Measurements from ENCODE around the gene FRMPD2.
"Not testable (repeated sequence)": the region's sequence is repeated elsewhere in the genome, so short reads cannot be mapped to it uniquely, and the experiment has no call there.

FRMPD2 gene

GRCh38 chr10:48251525-48252353 is 22.8 kb downstream of the FRMPD2 start:
- DNase-seq = peak; percentile 18

GRCh38 chr10:48251152-48251524 is 23.4 kb downstream of the FRMPD2 start:
- DNase-seq = no peak

GRCh38 chr10:48249763-48250351 is 24.6 kb downstream of the FRMPD2 start:
- no peak for DNase-seq

GRCh38 chr10:48249004-48249762 is 25.3 kb downstream of the FRMPD2 start:
- no peak for DNase-seq

GRCh38 chr10:48248462-48248861 is 26.0 kb downstream of the FRMPD2 start:
- DNase-seq = no peak

- no peak for DNase-seq
Observed at GRCh38 chr10:48247680-48248079, 26.8 kb downstream of the FRMPD2 start.

- DNase-seq = no peak
Observed at GRCh38 chr10:48246501-48246900, 28.0 kb downstream of the FRMPD2 start.

GRCh38 chr10:48245977-48246376 is 28.5 kb downstream of the FRMPD2 start:
- DNase-seq = no peak

GRCh38 chr10:48243921-48244320 is 30.6 kb downstream of the FRMPD2 start:
- not testable (repeated sequence) for DNase-seq

GRCh38 chr10:48243487-48243886 is 31.0 kb downstream of the FRMPD2 start:
- no peak for DNase-seq

- no peak for DNase-seq
Observed at GRCh38 chr10:48242171-48242904, 32.2 kb downstream of the FRMPD2 start.

- DNase-seq = no peak
Observed at GRCh38 chr10:48241332-48241731, 33.2 kb downstream of the FRMPD2 start.

GRCh38 chr10:48240196-48240595 is 34.3 kb downstream of the FRMPD2 start:
- no peak for DNase-seq

- no peak for DNase-seq
Observed at GRCh38 chr10:48239618-48240017, 34.9 kb downstream of the FRMPD2 start.

GRCh38 chr10:48238826-48239520 is 35.5 kb downstream of the FRMPD2 start:
- DNase-seq = no peak

GRCh38 chr10:48237259-48238250 is 36.9 kb downstream of the FRMPD2 start:
- DNase-seq = no peak

GRCh38 chr10:48236199-48236621 is 38.3 kb downstream of the FRMPD2 start:
- DNase-seq = no peak

- no peak for DNase-seq
Observed at GRCh38 chr10:48235501-48235900, 39.0 kb downstream of the FRMPD2 start.

GRCh38 chr10:48234787-48235186 is 39.7 kb downstream of the FRMPD2 start:
- no peak for DNase-seq

GRCh38 chr10:48234295-48234694 is 40.2 kb downstream of the FRMPD2 start:
- DNase-seq = no peak

GRCh38 chr10:48233559-48234005 is 40.9 kb downstream of the FRMPD2 start:
- no peak for DNase-seq
